Stimulated activated CD4-positive, alpha-beta T cell treated with anti-CD3 and anti-CD28 coated beads, Interleukin-1b, Interleukin-23, amount 100 ng/mL, for 48 hours (primary cell): ENCODE data around the gene C17orf58.
"Not testable (repeated sequence)": the region's sequence is repeated elsewhere in the genome, so short reads cannot be mapped to it uniquely, and the experiment has no call there.

Experiments
- DNase-seq: peaks from one replicate; pipeline ENCODE4 v3.0.0-alpha.2; 2020

The C17orf58 gene

GRCh38 chr17:67996301-67997171 is at the start of gene C17orf58:
Gene C17orf58, minus strand, starts transcription at chr17:67996469. Its CDS starts 271 bp downstream, at chr17:67996198.
- peak; percentile 44 for DNase-seq

GRCh38 chr17:68036304-68037147 is 40.3 kb upstream of the C17orf58 start:
- no peak for DNase-seq

- peak; percentile 93 for DNase-seq
These were observed 39.4 kb upstream of the C17orf58 start, which contains the start of gene KPNA2 for GRCh38 chr17:68035523-68036303. Gene KPNA2, plus strand, starts transcription at chr17:68035735. Its CDS starts 1,398 bp downstream, at chr17:68037133.

GRCh38 chr17:68035131-68035522 is 38.9 kb upstream of the C17orf58 start:
- DNase-seq = peak; percentile 92

GRCh38 chr17:68034452-68034776 is 38.1 kb upstream of the C17orf58 start:
- no peak for DNase-seq

- no peak for DNase-seq
These were observed 37.6 kb upstream of the C17orf58 start for GRCh38 chr17:68033636-68034451.

- DNase-seq = no peak
These were observed 33.4 kb upstream of the C17orf58 start for GRCh38 chr17:68029512-68030215.

- not testable (repeated sequence) for DNase-seq
These were observed 26.3 kb upstream of the C17orf58 start for GRCh38 chr17:68022547-68022946.

GRCh38 chr17:68021963-68022362 is 25.7 kb upstream of the C17orf58 start:
- DNase-seq = no peak

- DNase-seq = not testable (repeated sequence)
These were observed 24.5 kb upstream of the C17orf58 start for GRCh38 chr17:68020791-68021190.

- no peak for DNase-seq
These were observed 24.1 kb upstream of the C17orf58 start for GRCh38 chr17:68020409-68020756.

GRCh38 chr17:68019675-68020408 is 23.6 kb upstream of the C17orf58 start:
- peak; percentile 98 for DNase-seq

GRCh38 chr17:68019336-68019674 is 23.0 kb upstream of the C17orf58 start:
- DNase-seq = no peak

- not testable (repeated sequence) for DNase-seq
These were observed 22.2 kb upstream of the C17orf58 start for GRCh38 chr17:68018493-68018892.

GRCh38 chr17:68016838-68017237 is 20.6 kb upstream of the C17orf58 start:
- no peak for DNase-seq

GRCh38 chr17:68015081-68015723 is 18.9 kb upstream of the C17orf58 start:
- no peak for DNase-seq

- DNase-seq = no peak
These were observed 17.1 kb upstream of the C17orf58 start for GRCh38 chr17:68013385-68013784.

- peak; percentile 60 for DNase-seq
These were observed 15.0 kb upstream of the C17orf58 start for GRCh38 chr17:68011199-68011665.

- no peak for DNase-seq
These were observed 10.5 kb upstream of the C17orf58 start for GRCh38 chr17:68006797-68007196.

- DNase-seq = no peak
These were observed 7.9 kb upstream of the C17orf58 start for GRCh38 chr17:68004201-68004600.
